CD4-positive, alpha-beta T cell treated with Interleukin-15 for 1 hour (primary cell): ENCODE measurements around the gene ACTR1B.
"Not testable (repeated sequence)": the region's sequence is repeated elsewhere in the genome, so short reads cannot be mapped to it uniquely, and the experiment has no call there.

Experiments
- DNase-seq: peaks from one replicate; pipeline ENCODE4 v3.0.0-alpha.2; 2020

The ACTR1B gene

DNA sequence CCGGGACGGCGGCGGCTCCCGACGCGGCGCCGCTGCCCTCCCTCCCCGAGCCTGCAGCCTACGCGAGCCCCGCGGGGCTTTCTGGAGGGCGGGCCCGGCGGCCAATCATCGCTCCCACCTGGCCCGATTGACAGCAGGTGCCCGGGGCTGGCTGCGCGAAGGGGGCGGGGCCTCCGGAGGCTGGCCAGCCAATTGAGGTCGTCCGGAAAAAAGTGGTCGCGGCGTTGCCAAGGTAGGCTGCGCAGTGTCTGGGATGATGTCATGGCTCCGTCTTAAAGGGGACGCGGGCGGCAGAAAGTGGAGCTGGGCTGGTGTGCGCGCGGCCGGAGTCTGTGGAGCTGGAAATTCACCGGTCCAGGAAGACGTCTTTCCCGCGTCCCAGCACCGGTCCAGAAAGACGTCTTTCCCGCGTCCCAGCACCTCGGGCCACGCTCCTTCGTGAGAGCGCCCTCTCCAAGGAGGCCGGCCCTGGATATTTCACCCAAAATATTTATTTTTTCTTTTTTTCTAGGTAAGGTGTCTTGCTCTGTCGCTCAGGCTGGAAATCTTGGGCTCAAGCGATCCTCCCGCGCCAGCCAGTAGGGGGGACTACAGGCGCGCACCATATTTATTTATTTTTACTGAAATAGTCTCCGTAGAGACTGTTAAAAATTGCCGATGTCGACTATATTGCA is at the start of gene ACTR1B:
TSS of gene ACTR1B (minus strand) at position 83 of the 674 bp plus-strand sequence. CDS start 154 bp downstream, outside the sequence.
- peak; percentile 99 for DNase-seq

DNA sequence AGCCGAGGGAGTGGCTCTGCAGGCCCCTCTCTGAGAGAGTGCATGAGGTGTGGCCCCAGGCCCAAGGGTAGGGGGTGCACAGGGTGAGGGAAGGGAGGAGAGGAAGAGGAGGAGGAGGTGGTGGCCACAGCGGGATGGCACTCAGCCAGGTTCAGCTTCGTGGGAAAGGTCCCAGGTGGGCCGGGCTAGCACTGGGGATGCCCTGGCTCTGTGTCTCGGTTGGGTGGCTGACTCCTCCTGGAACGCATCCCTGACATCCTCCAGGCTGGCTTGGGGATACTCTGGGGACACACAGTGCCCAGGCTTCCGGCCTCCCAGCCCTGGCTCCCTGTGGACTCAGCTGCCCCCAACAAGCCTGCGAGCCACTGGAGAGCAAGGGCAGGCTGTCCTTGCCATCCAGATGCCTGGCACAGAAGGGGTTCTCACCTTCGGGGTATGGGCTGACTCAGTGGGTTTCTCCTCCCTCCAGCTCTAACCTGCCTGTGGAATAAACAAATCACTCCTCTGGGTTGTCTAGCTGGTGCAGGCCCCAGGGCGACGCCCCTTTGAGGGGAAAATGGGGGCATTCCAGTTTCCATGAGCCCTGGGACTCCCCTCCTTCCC is 49.0 kb upstream of the ACTR1B start:
- DNase-seq = no peak

DNA sequence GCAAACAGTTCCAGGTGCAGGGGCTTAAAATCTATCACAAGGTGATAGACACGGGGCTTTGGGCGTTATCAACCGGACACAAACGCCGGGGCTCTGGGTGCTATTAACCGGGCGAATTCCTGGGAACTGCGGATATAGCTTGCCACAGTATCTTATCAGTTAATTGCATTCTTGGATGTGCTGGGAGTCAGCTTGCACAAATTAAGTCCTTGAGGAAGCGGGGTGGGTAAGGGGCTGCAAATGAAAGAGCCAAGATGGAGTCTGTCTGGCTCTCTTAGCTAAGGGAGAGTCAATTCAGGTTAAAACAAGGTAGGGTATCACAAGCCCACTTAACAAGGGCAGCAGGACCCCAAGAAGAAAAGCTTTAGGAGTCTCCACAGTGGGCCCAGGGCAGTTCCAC is 48.3 kb upstream of the ACTR1B start:
- not testable (repeated sequence) for DNase-seq

DNA sequence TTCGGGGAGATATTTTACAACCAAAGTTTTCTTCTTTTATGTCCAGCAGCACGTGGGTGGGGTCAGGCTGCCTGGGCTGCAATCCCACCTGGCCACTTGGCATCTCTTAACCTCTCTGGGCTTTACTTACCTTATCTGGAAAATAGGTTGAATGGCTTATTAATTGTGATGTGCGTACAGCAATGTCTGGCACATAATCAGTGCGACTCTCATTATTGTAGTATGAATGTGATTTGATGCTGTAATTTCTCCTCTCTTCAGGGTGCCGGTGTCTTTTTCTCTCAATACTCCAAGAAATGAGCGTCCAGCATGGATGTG is 47.5 kb upstream of the ACTR1B start:
- DNase-seq = no peak

DNA sequence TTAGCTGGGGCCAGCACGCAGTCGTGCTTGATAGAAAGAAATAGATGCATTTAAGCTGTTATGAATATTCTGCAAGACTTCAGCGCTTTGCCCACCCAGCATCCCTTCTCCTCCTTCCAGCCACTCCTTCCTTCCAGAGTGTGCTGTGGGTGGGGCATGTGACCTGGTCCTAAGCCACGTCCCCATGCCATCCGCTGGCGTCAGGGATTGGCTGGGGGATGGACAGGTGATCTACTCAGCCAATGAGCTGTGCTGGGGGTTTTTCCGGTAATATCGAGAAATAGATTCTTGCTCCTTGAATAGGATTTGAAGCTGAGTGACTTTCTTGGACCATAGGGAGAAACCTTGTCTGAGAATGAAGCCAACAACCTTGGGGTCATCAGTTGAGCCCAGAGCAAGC is 44.8 kb upstream of the ACTR1B start:
- no peak for DNase-seq

DNA sequence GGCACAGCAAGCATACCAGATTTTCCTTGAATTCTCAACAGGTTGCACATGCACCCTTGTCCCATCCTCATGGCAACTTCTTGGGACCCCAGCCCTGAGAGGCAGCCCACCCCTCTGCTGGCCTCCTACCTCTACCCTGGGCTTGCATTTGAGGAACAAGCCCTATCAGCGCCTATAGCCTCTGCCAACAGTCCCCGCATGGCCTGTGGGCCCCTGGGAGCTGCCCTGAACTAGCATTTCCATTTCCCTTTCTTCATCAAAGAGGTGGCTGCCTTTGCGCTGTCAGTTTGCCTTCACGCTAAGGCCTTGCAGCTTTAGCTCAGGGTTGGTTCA is 44.2 kb upstream of the ACTR1B start:
- no peak for DNase-seq

DNA sequence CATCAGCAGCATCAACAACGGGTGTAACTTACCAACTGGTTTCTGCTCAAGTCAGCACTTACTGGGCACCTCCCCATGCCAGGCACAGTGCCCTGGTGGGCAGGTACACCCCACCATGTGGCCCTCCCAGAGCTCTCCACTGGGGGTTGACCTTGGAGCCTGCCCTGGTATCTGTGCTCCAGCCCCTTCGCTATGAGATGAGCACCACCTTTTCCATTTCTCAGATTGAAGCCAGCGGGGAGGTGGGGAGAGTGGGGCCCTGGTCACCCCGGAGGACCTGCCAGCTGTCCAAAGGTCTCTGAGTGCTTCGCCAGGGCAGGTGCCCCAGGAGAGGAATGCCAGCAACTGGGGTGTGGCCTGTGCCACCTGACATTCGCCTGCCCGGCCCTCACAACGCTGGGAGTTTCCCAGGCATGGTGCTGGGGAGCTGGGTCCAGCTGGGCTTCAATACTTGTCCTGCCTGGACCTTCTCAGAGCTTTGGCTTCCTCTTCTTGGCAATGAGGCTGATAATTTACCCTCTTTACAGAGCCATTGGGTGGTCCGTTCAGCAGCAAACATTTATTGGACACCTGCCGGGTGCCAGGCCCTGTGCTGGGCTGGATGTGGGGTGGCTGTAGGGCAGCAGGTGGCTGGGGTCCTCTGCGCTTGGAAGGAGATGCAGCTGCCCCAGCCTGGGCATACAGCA is 43.7 kb upstream of the ACTR1B start:
- DNase-seq = no peak

DNA sequence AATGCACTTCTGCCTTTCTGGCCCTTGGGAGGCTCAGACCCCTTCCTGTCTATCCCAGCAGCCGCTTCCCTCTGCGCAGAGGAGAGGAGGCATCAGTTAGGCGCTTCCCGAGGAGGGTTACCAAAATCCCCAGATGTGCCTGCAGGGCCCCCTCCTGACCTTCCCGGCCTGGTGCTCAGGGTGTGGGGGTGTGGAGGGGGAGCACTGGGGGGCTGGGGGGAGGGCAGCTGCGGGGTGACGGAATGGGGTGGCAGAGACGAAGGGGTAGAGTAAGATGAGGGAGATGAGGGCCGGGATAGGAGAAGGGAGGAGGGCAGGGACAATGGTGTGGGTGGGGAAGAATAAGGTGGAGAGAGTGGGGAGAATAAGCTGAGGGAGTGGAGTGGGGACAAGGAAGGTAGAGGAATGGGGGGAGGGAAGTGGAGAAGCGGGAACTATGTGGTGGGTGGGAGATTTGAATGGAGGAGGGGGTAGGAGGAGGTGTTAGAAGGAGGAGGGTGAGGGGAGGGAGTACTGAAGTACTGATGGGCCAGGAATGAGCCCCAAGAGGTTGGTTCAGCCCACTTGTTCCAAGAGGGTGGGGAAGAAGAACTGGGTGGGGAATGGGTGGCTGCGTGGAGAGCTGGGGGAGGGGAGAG is 43.0 kb upstream of the ACTR1B start:
- DNase-seq = no peak

DNA sequence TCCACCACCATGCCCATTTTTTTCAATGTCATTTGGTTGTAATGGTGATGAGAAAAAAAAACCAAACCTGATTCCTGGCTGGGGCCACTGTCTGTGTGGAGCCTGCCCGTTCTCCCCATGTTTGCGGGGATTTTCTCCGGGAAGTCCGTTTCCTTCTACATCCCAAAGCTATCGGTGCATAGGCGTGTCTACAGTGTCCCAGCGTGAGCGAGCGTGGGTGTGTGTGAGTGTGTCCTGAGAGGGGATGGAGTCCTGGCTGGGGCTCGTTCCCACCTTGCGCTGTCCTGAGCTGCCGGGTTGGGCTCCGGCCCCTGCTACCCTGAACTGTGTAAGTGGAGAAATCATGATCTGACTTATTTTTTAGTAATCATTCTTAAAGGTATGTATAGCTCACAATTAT is 42.3 kb upstream of the ACTR1B start:
- DNase-seq = no peak

DNA sequence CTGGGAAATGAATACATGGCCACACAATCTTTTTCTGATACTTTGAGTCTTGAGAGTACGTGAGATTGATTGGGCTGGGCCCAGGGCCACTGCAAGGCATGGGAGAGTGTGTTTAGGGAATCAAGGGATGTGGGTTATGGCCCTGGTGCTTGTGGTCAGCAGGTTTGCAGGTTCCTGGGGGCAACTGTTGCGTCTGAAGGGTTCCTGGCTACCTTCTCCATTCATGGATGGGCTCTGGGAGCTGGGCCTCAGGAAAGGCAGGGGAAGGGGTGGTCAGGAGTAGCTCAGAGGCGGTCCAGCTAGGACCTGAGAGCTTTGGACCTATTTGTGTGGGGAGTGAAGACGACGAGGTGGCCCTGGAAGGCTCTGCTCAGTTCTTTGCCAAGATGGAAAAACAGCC is 41.1 kb upstream of the ACTR1B start:
- DNase-seq = no peak

DNA sequence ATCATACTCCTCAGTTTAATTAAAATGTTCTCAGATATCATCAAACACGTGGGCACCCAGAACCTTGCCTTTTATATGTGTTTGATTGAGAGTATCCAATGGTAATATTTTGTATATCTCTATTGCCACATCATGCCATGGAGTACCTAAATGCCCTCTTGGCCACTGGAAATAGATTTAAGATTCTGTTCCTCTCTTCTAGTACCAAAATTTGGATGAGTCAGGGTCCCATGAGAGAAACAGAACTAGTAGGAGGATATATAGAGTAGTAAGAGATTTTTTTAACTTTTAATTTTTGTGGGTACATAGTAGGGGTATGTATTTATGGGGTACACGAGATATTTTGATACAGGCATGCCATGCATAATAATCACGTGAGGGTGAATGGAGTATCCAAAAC is 39.9 kb upstream of the ACTR1B start:
- DNase-seq = no peak

DNA sequence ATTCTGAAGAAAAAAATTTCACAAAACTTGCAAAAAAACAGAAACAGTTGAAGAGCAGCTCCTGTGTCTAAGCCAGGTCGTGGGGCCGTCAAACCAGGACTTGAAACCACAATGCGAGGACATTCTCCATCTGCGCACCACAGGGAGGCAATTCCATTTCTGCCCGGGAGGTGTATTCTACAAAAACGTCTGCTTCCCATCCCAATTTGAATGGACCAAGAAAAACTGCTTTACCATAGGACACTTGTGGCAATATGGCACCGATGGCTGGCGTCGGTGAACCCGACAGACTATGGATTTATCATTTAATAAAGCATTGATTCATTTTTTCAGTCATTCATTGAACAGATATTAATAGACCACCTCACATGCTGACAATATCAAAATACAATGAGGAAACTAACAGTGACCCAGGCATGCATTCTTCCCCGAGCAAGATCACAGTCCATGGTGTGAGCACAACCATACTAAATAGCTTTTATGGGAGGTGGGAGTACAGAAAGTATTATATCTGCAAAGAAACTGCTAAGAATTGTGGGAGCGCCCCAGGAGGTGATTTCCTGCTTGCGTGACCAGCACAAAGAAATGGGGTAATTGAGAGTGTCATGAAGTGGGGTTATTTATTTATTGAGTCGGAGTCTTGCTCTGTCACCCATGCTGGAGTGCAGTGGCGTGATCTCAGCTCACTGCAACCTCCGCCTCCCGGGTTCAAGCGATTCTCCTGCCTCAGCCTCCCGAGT is 39.1 kb upstream of the ACTR1B start:
- DNase-seq = no peak

DNA sequence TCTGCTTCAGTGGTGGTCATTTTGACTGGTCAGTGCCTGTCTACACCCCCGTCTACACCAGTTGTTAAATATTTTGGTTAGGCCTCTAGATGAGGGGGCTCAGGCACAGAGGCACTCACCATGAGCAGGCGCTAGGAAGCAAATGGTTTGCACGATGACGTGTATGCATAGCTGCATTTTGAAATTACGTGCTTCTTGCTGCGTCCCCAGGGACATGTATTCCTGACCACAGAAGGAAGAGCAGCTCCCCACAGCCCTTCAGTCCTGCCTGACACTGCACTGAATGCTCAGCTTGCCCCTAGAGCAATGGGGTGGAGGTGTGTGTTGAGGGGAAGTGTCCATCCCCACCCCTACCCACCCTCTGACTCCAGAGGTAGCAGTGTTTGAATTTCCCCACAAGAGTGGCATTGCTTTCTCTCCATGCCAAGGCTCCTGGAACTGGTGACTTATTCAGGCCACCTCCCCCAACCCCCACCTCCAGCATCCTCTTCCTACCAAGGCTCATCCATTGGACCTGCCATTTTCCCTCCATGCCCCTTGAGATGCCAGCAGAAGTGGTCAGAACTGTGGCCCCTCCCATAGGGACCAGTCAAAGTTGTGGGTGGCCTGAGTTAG is 38.1 kb upstream of the ACTR1B start:
- no peak for DNase-seq

DNA sequence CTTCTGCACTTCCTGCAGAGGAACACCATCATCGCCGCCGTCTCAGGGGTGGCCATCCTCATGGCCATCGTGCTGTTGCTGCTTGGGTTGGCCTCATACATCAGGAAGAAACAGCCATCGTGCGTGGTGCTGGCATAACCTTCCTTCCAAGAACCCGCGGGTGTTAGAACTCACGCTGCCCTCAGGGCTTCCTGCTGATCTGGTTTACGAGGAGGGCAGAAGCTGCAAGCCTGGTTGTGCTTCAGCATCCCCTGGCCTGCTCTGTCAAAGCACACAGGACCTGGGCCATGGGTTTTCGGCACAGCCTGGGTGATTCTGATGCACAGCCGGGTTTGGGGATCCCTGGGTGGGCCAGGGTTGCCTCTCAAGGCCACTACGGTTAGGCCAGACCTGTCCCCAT is 37.3 kb upstream of the ACTR1B start:
- no peak for DNase-seq

DNA sequence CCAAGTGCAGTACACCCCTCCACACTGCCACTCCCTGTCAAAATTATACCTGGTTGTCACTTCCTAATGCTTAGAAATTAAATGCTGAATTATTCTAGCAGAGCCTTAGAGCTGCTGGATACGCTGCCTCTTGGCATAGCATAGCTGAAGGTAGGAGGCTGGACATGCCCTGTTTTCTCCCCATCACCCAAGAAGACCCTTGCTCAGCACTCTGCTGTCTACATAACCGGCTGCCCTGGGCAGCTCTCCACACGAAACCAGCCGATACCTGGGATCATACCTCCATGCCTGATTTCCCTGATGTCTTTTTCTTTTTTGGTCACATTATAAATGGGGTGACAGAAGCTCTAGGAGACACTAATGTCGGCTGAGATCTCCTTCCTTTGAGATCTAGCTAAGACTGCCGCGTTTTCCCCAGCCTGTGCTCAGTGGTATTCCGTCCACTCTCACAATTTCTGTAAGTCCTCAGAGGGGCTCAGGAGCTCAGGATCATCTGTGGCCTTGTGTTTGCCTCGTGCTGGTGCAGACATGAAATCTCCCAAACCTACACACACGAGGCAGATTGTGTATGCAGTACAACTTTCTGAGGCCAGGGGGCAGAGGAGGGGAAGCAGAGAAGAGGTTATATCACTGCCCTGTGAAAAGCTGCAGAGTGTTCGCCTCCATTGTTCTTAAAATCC is 36.1 kb upstream of the ACTR1B start:
- peak; percentile 58 for DNase-seq

DNA sequence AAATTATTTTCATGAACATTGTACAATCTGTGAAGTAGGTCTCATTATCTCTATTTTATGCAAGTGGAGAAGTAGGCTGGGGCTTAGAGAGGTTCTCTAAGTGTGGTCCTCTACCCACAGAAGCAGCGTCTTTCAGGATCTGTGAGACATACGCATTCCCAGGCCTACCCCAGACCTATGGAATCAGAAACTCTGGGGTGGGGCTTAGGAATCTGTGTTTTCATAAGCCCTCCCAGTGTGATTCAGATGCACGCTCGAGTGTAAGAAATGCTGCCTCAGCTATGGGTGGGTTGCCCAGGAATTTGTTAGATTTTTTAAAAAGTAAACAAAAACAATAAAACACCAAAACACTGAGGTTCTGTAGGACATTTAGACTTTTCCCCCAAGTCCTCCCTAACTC is 34.7 kb upstream of the ACTR1B start:
- no peak for DNase-seq

DNA sequence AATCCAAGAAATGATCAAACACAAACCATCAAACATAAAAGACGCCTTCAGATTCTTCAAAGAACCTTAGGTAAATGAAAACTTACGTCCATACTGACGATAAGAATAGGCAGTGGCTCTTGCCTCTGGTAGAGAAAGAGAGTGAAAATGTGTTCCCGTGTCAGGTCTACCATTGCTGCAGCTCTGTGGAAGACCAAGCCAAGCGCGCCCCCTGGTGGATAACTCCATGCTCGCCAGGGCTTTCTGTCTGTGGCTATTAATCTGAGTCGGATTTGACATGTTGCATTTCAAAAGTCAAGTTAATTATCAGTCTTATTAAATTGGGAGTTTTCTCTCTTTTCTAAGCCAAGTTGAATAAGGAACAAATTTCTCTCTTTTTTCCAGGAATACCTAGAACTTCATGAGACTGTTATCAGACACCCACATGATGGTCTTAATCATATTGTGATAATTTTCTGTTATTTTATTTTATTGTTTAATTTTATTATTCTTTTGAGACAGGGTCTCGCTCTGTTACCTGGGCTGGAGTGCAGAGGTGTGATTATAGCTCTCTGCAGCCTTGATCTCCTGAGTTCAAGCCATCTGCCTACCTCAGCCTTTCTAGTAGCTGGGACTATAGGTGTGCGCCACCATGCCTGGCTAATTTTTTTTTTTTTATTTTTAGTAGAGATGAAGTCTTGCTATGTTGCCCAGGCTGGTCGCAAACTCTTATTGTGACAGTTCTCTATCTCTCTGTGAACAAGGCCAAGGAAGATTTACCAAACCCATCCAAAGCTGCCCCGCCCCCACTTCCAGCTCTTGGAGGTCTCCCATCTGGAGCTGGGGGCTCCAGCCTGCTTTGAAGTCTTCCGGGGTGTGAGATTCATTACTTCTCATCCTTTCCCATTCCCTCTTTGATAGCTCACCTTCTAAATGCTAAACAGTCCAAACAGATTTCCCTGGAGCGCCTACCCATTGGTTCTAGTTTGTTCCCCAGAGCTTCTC is 33.7 kb upstream of the ACTR1B start:
- peak; percentile 84 for DNase-seq

DNA sequence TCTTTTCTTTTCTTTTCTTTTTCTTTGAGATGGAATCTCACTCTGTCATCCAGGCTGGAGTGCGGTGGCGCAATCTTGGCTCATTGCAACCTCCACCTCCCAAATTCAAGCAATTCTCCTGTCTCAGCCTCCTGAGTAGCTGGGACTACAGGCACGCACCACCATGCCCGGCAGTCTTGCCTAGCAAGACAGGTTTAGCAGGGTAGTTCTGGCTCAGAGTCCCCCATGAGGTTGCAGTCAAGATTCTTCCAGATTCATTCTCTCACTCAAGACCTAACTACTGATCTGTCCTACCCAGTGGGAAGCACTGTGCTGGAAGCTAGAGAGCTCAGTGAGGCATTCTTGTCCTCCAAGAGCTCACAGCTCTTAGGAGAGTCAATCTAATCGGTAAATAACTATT is 31.9 kb upstream of the ACTR1B start:
- DNase-seq = no peak

DNA sequence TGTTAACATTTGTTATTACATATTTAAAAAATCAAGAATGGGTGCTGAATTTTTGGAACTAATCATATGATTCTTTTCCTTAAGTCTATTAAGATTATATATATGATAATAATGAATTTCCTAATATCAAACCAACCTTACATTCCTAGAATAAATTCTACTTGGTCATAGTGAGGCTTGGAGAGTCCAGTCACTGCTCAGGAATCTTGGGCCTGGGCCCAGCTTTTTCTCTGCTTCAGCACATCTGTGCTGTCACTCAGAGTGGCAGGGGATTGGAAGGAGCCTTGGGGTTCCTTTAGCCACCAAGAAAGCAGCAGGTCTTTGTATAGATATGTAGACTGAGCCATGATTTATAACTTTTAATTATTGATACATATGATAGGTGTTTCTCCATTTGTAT is 29.6 kb upstream of the ACTR1B start:
- no peak for DNase-seq

DNA sequence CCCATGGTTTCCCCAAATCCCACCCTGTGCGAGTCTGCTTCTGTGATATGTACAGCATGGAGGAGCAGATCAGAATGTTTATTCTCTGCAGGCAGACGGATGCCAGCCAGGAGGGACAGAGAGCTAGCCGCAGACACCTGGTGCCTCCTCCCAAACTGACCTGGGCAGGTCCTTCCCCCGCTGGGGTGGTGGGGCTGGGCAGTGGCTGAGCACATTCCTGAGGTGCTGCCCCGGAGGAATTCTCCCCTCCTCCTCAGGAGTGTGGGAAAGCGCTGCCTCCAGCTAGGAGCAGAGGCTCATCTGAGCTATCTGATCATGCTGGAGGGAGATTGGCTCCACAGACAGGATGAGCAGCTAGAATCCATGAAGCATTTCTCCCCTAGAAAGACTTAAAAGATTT is 27.3 kb upstream of the ACTR1B start:
- no peak for DNase-seq
